Measurements from ENCODE around the gene FOXP1.

Gene FOXP1

GRCh38 chr3:71254281-71255057, 329.1 kb downstream of the FOXP1 start:
- TF ChIP-seq, protein P1, sequence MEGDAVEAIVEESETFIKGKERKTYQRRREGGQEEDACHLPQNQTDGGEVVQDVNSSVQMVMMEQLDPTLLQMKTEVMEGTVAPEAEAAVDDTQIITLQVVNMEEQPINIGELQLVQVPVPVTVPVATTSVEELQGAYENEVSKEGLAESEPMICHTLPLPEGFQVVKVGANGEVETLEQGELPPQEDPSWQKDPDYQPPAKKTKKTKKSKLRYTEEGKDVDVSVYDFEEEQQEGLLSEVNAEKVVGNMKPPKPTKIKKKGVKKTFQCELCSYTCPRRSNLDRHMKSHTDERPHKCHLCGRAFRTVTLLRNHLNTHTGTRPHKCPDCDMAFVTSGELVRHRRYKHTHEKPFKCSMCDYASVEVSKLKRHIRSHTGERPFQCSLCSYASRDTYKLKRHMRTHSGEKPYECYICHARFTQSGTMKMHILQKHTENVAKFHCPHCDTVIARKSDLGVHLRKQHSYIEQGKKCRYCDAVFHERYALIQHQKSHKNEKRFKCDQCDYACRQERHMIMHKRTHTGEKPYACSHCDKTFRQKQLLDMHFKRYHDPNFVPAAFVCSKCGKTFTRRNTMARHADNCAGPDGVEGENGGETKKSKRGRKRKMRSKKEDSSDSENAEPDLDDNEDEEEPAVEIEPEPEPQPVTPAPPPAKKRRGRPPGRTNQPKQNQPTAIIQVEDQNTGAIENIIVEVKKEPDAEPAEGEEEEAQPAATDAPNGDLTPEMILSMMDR (IDR thresholded peaks at IDR 0.05; ENCODE audit: unreplicated experiment in 3 of 3): no peak
- Mint-ChIP-seq H3K4me1 (peaks cover 21% of the 10 kb centered on the region), H3K27me3 (ENCODE audit: low read depth) (no peaks in the 10 kb centered on the region), H3K36me3 (ENCODE audit: low read depth) (no peaks in the 10 kb centered on the region), H3K4me3 (no peak overlapping the region), H3K9me3 (no peaks in the 10 kb centered on the region), H3K27ac (peak overlapping the region; percentile 28 to 45 (median 42))

DNA sequence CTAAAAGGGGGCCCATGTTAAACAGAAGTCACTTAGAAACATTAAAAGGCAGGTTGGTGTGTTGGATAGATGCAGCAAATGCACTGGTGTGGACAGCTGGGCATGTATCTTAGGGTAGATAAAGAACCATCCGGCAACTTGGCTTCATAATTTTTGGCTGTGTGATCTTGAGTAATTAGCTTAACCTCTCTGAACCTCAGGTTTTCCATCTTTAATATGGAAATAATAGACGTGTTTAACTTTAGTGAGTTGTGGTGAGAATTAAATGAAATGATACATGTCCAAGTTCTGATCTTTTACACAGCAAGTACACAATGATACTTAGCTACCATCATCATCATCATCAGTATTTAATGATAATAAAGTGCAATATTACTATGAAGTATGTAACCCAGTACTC, 330.4 kb downstream of the FOXP1 start:
- TF ChIP-seq, protein P1 (IDR thresholded peaks at IDR 0.05; ENCODE audit: unreplicated experiment in 3 of 3): no peak
- H3K4me3 Mint-ChIP-seq: no peak overlapping the region
- H3K9me3 Mint-ChIP-seq: no peaks in the 10 kb centered on the region
- peaks cover 17% of the 10 kb centered on the region for H3K4me1 Mint-ChIP-seq
- H3K27me3 Mint-ChIP-seq (ENCODE audit: low read depth): no peaks in the 10 kb centered on the region
- H3K36me3 Mint-ChIP-seq (ENCODE audit: low read depth): no peaks in the 10 kb centered on the region
- H3K27ac Mint-ChIP-seq: no peak overlapping the region

GRCh38 chr3:71252466-71252865, 331.1 kb downstream of the FOXP1 start:
- no peaks in the 10 kb centered on the region for H3K9me3 Mint-ChIP-seq
- H3K4me1 Mint-ChIP-seq: peaks cover 20% of the 10 kb centered on the region
- no peaks in the 10 kb centered on the region for H3K27me3 Mint-ChIP-seq (ENCODE audit: low read depth)
- H3K4me3 Mint-ChIP-seq: no peak overlapping the region
- no peak overlapping the region for H3K27ac Mint-ChIP-seq
- TF ChIP-seq, protein P1 (IDR thresholded peaks at IDR 0.05; ENCODE audit: unreplicated experiment in 3 of 3): no peak
- H3K36me3 Mint-ChIP-seq (ENCODE audit: low read depth): no peaks in the 10 kb centered on the region

DNA sequence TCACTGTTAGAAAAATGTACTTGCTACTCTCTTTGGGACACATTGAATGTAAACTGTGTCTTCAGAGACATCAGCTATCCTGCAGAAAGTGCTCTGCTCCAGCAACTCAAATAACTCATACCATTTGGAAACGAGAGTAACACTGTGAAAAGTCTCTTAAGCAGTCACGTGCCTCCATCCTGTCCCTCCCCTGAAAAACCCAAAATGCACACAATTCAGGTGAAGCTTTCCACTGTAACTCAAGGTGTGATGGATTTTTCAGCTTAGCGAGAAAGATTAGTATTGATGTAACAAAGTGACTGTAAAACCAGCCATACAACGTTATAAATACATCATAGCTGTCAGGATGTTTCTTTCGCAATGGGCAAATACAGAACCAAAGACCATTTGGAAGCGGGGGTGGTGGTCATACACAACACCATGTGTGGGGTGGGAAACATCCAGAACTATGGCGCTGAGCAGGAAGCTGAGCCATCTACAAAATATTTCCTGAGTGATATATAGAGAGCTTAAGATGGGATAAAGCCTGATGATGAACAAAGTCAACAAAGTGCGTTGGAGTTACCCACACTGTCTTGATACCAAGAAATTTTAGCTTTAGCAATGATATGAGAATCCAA, 332.3 kb downstream of the FOXP1 start:
- Mint-ChIP-seq H3K27ac (no peak overlapping the region), H3K36me3 (ENCODE audit: low read depth) (no peaks in the 10 kb centered on the region), H3K27me3 (ENCODE audit: low read depth) (no peaks in the 10 kb centered on the region), H3K4me1 (peaks cover 32% of the 10 kb centered on the region), H3K4me3 (no peak overlapping the region), H3K9me3 (no peaks in the 10 kb centered on the region)
- TF ChIP-seq, protein P1 (IDR thresholded peaks at IDR 0.05; ENCODE audit: unreplicated experiment in 3 of 3): no peak

GRCh38 chr3:71250026-71250425, 333.5 kb downstream of the FOXP1 start:
- Mint-ChIP-seq H3K9me3 (no peaks in the 10 kb centered on the region), H3K27me3 (ENCODE audit: low read depth) (no peaks in the 10 kb centered on the region), H3K4me3 (no peak overlapping the region), H3K27ac (no peak overlapping the region), H3K36me3 (ENCODE audit: low read depth) (no peaks in the 10 kb centered on the region), H3K4me1 (peaks cover 41% of the 10 kb centered on the region)
- TF ChIP-seq, protein P1 (IDR thresholded peaks at IDR 0.05; ENCODE audit: unreplicated experiment in 3 of 3): no peak

DNA sequence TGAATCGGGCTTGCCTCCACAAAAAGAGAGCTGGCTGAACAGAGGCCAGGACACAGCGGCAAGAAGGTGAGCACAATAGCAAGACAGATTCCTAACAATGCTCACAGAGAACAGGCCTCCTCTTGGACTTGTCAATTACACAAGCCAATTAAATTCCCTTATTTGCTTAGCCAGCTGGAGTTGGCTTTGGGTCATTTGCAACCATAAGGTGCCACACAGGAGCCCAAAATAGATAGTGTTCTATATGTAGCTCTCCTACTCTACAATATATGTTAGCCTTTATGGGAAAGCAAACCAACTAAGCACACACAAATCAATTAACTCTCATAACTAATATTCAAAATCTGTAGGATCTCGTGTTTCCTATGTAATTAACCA, 335.6 kb downstream of the FOXP1 start:
- peaks cover 4% of the 10 kb centered on the region for H3K27me3 Mint-ChIP-seq (ENCODE audit: low read depth)
- no peaks in the 10 kb centered on the region for H3K9me3 Mint-ChIP-seq
- no peaks in the 10 kb centered on the region for H3K36me3 Mint-ChIP-seq (ENCODE audit: low read depth)
- H3K4me3 Mint-ChIP-seq: no peak overlapping the region
- TF ChIP-seq, protein P1 (IDR thresholded peaks at IDR 0.05; ENCODE audit: unreplicated experiment in 3 of 3): no peak
- H3K4me1 Mint-ChIP-seq: peaks cover 51% of the 10 kb centered on the region
- peak overlapping the region; percentile 47 to 69 (median 52) for H3K27ac Mint-ChIP-seq
